ENCODE results near the gene STX8.
A peak's percentile ranks its signal among the peaks of the same experiment; 100 is the strongest.

STX8 gene

GRCh38 chr17:9231449-9232154 is 344.0 kb downstream of the STX8 start:
- no peak for DNase-seq (ENCODE audit: low read depth, low spot score)
- ChIA-PET CTCF (no interaction called here), POLR2A (no interaction called here)

GRCh38 chr17:9230861-9231260 is 344.8 kb downstream of the STX8 start:
- TF ChIP-seq CTCF (IDR thresholded peaks at IDR 0.05; ENCODE audit: insufficient read depth, low read length, missing control alignments): no peak
- DNase-seq (ENCODE audit: low read depth, low spot score): no peak
- CTCF ChIA-PET: interaction anchor here (0.5 to 0.7 kb wide), 2 partner anchors 14 to 1241 kb away, joined by 3 read pairs; no protein-coding TSS in a partner anchor
- no peak overlapping the region for H3K4me3 ChIP-seq (ENCODE audit: low read depth, low read length)
- POLR2A ChIA-PET: no interaction called here

More at GRCh38 chr17:9231449-9232154, 344.0 kb downstream of the STX8 start:
- TF ChIP-seq CTCF (IDR thresholded peaks at IDR 0.05; ENCODE audit: insufficient read depth, low read length, missing control alignments): no peak
- H3K4me3 ChIP-seq (ENCODE audit: low read depth, low read length): no peak overlapping the region

- TF ChIP-seq CTCF (IDR thresholded peaks at IDR 0.05; ENCODE audit: insufficient read depth, low read length, missing control alignments): no peak
- CTCF ChIA-PET: interaction anchor here (0.5 to 0.7 kb wide), 2 partner anchors 13 to 1241 kb away, joined by 3 read pairs; no protein-coding TSS in a partner anchor
- no peak for DNase-seq (ENCODE audit: low read depth, low spot score)
- POLR2A ChIA-PET: no interaction called here
- no peak overlapping the region for H3K4me3 ChIP-seq (ENCODE audit: low read depth, low read length)
Observed at GRCh38 chr17:9230346-9230745, 345.3 kb downstream of the STX8 start.

- DNase-seq (ENCODE audit: low read depth, low spot score): no peak
- no peak overlapping the region for H3K4me3 ChIP-seq (ENCODE audit: low read depth, low read length)
- POLR2A ChIA-PET: no interaction called here
- CTCF ChIA-PET: no interaction called here
- TF ChIP-seq CTCF (IDR thresholded peaks at IDR 0.05; ENCODE audit: insufficient read depth, low read length, missing control alignments): no peak
Observed at GRCh38 chr17:9229826-9230201, 345.8 kb downstream of the STX8 start.

GRCh38 chr17:9229160-9229825 is 346.3 kb downstream of the STX8 start:
- no peak overlapping the region for H3K4me3 ChIP-seq (ENCODE audit: low read depth, low read length)
- no peak for TF ChIP-seq CTCF (IDR thresholded peaks at IDR 0.05; ENCODE audit: insufficient read depth, low read length, missing control alignments)
- POLR2A ChIA-PET: no interaction called here
- DNase-seq (ENCODE audit: low read depth, low spot score): no peak
- CTCF ChIA-PET: no interaction called here

GRCh38 chr17:9228408-9229159 is 347.0 kb downstream of the STX8 start:
- peak; percentile 16 for DNase-seq (ENCODE audit: low read depth, low spot score)
- POLR2A ChIA-PET: no interaction called here
- H3K4me3 ChIP-seq (ENCODE audit: low read depth, low read length): no peak overlapping the region
- TF ChIP-seq CTCF (IDR thresholded peaks at IDR 0.05; ENCODE audit: insufficient read depth, low read length, missing control alignments): no peak
- CTCF ChIA-PET: no interaction called here

Data from AG04449 (cell line).